Mesenteric fat pad (tissue), 1 donor: Measurements from ENCODE around the gene TLK2. TPM values are rescaled to one million over a fixed set of nuclear protein-coding genes. Genes with fewer than 3 reads are reported as not detected.
"Not testable (repeated sequence)": the region's sequence is repeated elsewhere in the genome, so short reads cannot be mapped to it uniquely, and the experiment has no call there.

Experiments used
- DNase-seq: peaks from one replicate; pipeline ENCODE4 v3.0.0-alpha.2; 2020; ENCODE audit warnings: low spot score
- total RNA-seq: library from RNA; stranded (reverse); fragmentation: NEBNext Ultra II Directional; extraction: Animal tissue kit (Norgen Biotek cat#: 25700); gene quantifications from one replicate; pipeline ENCODE4 v1.2.1, GENCODE V29; 2021
- donor health status: DM: yes; HTN: yes; CAD: no.

Gene TLK2
- total RNA-seq, 1 donor from 2014 or later: 44.5 TPM

DNA sequence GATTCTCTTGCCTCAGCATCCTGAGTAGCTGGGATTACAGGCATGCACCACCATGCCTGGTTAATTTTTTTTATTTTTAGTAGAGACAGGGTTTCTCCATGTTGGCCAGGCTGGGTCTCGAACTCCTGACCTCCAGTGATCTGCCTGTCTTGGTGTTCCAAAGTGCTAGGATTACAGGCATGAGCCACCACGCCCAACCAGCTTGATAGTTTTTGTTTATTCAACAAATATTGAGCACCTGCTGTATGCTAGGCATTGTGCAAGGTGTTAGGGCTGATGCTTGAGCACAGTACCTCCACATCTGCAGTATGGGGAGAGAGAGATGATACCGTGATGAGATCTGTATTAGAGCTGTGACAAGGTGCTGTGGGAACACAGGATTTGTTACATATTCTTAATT is 3.9 kb downstream of the TLK2 start:
- peak; percentile 8 for DNase-seq

DNA sequence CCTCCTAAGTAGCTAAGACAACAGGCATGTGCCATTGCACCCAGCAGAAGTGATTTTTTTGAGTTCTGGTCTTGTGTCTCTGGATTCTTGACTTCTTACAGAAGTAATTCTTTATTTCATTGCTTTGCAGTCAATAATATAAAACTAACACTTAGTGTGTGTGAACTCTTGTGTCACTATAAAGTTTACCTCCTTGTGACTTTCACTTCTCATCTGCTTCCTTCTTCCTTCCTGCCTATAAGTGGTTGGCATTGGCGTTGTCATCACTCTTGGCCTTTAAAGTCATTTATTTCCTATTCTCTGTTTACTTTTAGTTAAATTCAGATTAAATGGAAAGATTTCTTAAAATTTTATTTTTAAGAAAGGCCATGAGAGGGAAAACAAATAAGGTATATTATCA is 12.4 kb downstream of the TLK2 start:
- not testable (repeated sequence) for DNase-seq

DNA sequence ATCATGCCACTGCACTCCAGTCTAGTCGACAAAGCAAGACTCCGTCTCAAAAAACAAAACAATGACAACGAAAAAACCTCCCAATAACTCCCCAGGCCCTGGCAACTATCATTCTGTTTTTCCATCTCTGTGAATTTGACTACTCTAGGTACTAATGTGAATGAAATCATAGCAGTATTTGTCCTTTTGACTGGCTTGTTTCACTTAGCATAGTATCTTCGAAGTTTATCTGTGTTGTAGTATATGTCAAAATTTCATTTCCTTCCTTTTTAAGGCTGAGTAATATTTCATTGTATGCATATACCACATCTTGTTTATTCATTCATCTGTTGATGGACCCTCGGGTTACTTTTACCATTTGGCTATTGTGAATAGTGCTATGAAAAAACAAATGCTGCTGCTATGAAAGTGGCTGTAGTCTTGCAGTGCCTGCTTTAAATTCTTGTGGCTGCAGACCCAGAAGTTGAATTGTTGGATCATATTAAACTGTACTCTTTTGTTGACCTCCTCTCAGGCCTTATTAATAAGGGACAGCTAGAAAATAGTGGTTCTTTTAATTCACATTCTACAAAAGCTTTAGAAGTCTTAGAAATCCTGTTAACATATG is 14.5 kb downstream of the TLK2 start:
- not testable (repeated sequence) for DNase-seq

DNA sequence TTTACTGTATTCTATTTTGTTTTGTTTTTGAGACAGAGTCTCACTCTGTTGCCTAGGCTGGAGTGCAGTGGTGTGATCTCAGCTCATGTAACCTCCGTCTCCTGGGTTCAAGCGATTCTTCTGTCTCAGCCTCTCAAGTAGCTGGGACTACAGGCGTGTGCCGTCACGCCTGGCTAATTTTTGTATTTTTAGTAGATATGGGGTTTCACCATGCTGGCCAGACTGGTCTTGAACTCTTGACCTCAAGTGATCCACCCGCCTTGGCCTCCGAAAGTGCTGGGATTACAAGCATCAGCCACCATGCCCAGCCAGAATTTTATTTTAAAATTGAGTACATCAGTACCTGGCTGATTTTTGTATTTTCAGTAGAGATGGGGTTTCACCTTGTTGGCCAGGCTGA is 15.4 kb downstream of the TLK2 start:
- not testable (repeated sequence) for DNase-seq

GRCh38 chr17:62496344-62496743 is 17.7 kb downstream of the TLK2 start:
- not testable (repeated sequence) for DNase-seq

GRCh38 chr17:62498796-62499195 is 20.2 kb downstream of the TLK2 start:
- DNase-seq: not testable (repeated sequence)

DNA sequence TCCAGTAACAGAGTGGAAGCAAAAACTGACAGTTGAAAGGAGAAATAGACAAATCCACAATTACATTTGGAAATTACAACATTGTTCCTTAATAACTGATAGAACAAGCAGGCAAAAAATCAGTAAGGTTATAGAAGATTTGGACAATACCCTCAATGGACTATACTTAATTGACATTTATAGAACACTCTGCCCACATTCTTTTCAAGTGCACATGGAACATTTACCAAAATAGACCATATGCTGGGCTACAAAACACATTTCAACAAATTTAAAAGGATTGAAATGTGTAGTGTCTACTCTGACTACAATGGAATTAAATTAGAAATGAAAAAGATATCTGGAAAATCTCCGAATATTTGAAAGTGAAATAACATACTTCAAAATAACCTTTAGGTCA is 21.8 kb downstream of the TLK2 start:
- not testable (repeated sequence) for DNase-seq

GRCh38 chr17:62504857-62505256 is 26.2 kb downstream of the TLK2 start:
- DNase-seq: not testable (repeated sequence)

GRCh38 chr17:62507191-62507836 is 28.7 kb downstream of the TLK2 start:
- not testable (repeated sequence) for DNase-seq

GRCh38 chr17:62510247-62510819 is 31.7 kb downstream of the TLK2 start:
- not testable (repeated sequence) for DNase-seq

- DNase-seq: not testable (repeated sequence)
Observed at GRCh38 chr17:62511014-62511413, 32.4 kb downstream of the TLK2 start.

DNA sequence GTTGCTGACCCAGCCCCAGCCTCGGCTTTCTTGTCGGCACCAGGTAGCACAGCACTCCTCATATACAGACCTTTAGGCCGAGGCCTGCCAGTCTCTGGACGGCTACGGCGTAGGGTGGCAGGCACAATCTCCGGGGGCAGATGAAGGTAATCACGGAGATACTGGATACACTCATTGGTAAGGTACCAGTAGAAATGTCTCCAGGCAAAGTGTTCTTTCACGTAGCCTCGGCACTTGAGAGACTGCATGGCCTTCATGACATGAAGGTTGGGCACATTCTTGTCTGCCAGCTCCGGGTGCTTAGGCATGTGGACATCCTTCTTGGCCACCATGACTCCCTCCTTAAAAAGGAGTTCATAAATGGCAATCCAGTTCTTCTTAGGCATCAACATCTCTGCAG is 37.8 kb downstream of the TLK2 start:
- DNase-seq: not testable (repeated sequence)

- not testable (repeated sequence) for DNase-seq
Observed at GRCh38 chr17:62521295-62521694, 42.7 kb downstream of the TLK2 start.

DNA sequence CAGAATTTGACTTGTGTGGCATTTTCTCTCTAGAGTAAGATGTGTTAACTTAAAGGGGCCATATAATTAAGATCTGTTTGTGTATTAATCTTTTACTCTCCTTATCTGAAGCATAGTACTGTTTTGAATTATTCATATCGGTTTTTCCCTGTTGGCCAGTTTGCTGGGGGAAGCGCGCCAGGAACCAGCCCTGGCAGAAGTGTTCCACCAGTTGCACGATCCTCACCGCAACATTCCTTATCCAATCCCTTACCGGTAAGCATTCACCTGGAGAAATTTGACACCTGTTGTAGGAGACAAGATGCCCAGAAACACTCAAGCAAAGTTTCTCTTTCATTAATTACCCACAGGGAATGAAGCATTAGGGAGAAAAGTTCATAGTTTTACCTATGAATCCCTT is 45.5 kb downstream of the TLK2 start:
- DNase-seq: not testable (repeated sequence)

GRCh38 chr17:62525317-62525716 is 46.7 kb downstream of the TLK2 start:
- DNase-seq: not testable (repeated sequence)

DNA sequence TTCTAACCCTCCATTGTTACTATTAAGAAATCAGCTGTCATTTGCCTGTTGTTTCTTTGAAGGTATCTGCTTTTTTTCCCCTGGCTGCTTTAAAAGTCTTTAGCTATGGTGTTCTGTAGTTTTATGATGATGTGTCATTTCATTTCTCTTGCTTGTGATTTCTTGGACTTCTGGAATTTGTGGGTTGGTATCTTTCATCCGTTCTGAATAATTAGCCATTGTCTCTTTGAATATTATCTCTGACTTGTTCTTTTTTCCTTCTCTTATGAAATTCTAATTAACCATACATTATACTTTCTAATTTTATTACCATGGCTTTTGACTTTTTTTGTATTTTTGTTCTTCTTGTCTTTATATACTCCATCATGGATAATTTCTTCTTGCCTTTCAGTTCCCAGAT is 52.3 kb downstream of the TLK2 start:
- DNase-seq: not testable (repeated sequence)

- DNase-seq: not testable (repeated sequence)
Observed at GRCh38 chr17:62536557-62536956, 57.9 kb downstream of the TLK2 start.

- not testable (repeated sequence) for DNase-seq
Observed at GRCh38 chr17:62541073-62541472, 62.4 kb downstream of the TLK2 start.

DNA sequence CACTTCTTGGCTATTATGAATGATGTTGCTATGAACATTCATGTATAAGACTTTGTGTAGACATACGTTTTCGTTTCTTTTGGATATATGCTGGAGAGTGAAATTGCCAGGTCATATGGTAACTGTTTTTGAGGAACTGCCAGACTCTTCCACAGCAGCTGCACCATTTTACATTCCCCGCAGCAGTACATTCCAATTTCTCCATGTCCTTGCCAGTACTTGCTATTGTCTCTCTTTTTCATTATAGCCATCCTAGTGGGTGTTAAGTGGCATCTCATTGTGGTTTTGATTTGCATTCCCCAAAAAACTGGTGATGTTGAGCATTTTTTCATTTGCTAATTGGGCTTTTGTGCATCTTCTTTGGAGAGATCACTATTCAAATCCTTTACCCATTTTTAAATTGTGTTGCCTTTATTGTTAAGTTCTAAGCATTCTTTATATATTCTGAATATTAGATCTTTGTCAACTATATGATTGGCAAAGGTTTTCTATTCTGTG is 64.7 kb downstream of the TLK2 start:
- not testable (repeated sequence) for DNase-seq

GRCh38 chr17:62546066-62546465 is 67.4 kb downstream of the TLK2 start:
- not testable (repeated sequence) for DNase-seq

DNA sequence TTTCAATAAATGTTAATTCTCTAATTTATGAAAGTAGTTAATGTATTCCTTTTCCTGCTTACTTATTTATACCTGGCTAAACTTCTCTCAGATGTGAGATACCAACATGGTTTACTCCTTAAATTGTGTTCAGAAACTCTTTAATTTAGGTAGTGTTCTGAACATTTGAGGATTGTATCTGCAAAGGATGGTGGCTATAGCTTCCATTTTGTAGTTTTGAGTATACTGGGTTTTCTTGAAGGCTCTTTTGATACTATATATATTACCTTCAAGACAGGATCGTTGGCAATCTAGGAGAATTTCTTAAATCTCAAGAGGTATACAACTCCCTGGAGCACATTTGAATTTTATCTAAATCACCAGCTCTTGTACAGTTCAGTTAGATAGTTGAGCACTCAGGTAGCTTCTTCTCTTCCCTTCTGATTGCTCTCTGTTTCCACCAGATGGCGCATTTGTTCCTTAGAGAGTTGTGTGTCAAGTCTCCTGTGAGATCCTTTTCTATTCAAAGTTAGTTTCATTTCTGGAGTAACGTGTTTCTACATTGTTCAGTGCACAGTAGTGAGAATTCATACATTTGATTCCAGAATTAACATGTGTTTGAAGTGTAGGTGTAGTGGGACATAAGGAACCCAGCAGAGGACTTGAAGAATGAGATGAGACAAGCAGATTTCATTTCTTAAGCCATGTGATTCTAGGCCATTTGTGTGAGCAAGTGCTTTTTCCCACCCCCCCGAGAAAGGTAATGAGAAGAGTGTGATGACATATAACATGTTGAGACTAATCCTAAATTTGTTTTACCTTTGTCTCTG is 74.4 kb downstream of the TLK2 start:
- DNase-seq: not testable (repeated sequence)
